ENCODE data around the gene PMPCA.

DNA sequence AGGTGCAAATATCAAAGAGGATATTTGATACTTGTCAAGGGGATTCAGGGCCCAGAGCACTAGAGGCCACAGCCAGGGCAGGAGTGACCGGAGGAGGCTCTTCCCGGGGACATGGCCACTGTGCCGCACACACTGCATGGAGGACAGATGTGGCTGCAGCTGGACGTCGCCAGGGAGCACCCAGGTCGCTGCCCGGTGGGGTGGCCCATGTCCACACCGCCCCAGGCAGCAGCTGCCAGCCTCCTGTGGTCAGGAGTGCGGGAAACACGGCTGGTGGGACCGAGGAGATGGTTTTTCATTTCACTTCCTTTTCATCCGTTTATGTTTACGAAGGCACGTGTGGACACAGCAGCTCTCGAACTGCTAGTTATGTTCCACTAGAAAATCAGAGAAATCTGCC, 57.3 kb downstream of the PMPCA start:
- TF ChIP-seq, protein P1, sequence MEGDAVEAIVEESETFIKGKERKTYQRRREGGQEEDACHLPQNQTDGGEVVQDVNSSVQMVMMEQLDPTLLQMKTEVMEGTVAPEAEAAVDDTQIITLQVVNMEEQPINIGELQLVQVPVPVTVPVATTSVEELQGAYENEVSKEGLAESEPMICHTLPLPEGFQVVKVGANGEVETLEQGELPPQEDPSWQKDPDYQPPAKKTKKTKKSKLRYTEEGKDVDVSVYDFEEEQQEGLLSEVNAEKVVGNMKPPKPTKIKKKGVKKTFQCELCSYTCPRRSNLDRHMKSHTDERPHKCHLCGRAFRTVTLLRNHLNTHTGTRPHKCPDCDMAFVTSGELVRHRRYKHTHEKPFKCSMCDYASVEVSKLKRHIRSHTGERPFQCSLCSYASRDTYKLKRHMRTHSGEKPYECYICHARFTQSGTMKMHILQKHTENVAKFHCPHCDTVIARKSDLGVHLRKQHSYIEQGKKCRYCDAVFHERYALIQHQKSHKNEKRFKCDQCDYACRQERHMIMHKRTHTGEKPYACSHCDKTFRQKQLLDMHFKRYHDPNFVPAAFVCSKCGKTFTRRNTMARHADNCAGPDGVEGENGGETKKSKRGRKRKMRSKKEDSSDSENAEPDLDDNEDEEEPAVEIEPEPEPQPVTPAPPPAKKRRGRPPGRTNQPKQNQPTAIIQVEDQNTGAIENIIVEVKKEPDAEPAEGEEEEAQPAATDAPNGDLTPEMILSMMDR (IDR thresholded peaks at IDR 0.05): no peak
- TF ChIP-seq POLR2A (IDR thresholded peaks at IDR 0.05): no peak

Measured in esophagus squamous epithelium (tissue), 4 donors.